ENCODE measurements around the gene OR2J3.
"Not testable (repeated sequence)": the region's sequence is repeated elsewhere in the genome, so short reads cannot be mapped to it uniquely, and the experiment has no call there.

- TF ChIP-seq CTCF (IDR thresholded peaks at IDR 0.05); ZFX (IDR thresholded peaks at IDR 0.05; ENCODE audit: borderline replicate concordance): not testable (repeated sequence)
These were observed 41.6 kb downstream of the OR2J3 start for GRCh38 chr6:29149444-29149843.

All from 22Rv1 (cell line).